Heart left ventricle (tissue), 13 donors: ENCODE measurements around the gene SAP30L.
A peak's percentile ranks its signal among the peaks of the same experiment; 100 is the strongest.

Source experiments
- CTCF ChIP-seq, 12 donors: fragments of 200-600 bp; sonication (generic) in 4 of 12; IDR thresholded peaks; one replicate each; pipeline versions ENCODE4 v1.5.0 to v1.8.0; 2018 to 2022; ENCODE audit warnings: antibody characterized with exemption in 12 of 12, mild to moderate bottlenecking in 5 of 12
- POLR2A ChIP-seq, 2 donors: fragments of 450-650 bp; IDR thresholded peaks; one replicate each; pipeline ENCODE4 v1.6.1; 2017; ENCODE audit warnings: antibody characterized with exemption in 2 of 2, mild to moderate bottlenecking in 2 of 2, moderate library complexity in 2 of 2
- donor health status: ischemic (EF 13 %, LVEDD 7.1; RV severe dilation, severe dysfunction).
- donor health status: DM: no; HTN: yes; CAD: no.
- donor health status: DM: no; HTN: no; CAD: no.
- donor health status: ischemic (EF 25% LVEDD 6.9; RV normal size, moderate dysfunction).
- donor health status: ischemic (EF 25% LVEDD 5.7; RV mildly dilated, moderate dysfunction).
- donor health status: ischemic (EF 35%, LVEDD 5.7; RV mildly dilated, moderate dysfunction).
- donor health status: nonischemic (EF 11% LVEDD 7.7; RV severe dilation, severe dysfunction).
- donor health status: DM: yes; HTN: yes; CAD: no.
- donor health status: PGD.
- donor health status: ischemic (EF 29% LVEDD 5.4; RV normal size, mild dysfunction).
- donor health status: nonischemic (EF 23%, LVEDD 6.1; RV moderate dilation, normal function).

GRCh38 chr5:154421868-154422267 is 23.9 kb upstream of the SAP30L start:
- peak in 10 of 12 donors; percentile 12 to 47 (median 30) for TF ChIP-seq CTCF (IDR thresholded peaks at IDR 0.05)
- no peak for TF ChIP-seq POLR2A (IDR thresholded peaks at IDR 0.05)
